Glomerular endothelial cell (primary cell): ENCODE results near the gene EDNRA. TPM values are rescaled to one million over a fixed set of nuclear protein-coding genes. Genes with fewer than 3 reads are reported as not detected.

Experiments
- DNase-seq: peaks from one replicate; pipeline ENCODE4 v3.0.0-alpha.2; 2011; ENCODE audit warnings: low read depth, low spot score; ENCODE audit errors: extremely low read depth
- total RNA-seq: library from RNA; depleted of rRNA; stranded (reverse); fragments of >200 nt; gene quantifications from 2 replicates; pipeline ENCODE4 v1.2.3, GENCODE V29; 2015

Gene EDNRA
- total RNA-seq, 1 donor from 2014 or later: 26.1 TPM

GRCh38 chr4:147583876-147584275 is 103.0 kb downstream of the EDNRA start:
- DNase-seq: no peak

GRCh38 chr4:147586032-147586431 is 105.1 kb downstream of the EDNRA start:
- DNase-seq: no peak

- DNase-seq: no peak
Measured at GRCh38 chr4:147586637-147587036, 105.7 kb downstream of the EDNRA start.

- no peak for DNase-seq
Measured at GRCh38 chr4:147587041-147587440, 106.1 kb downstream of the EDNRA start.

GRCh38 chr4:147589586-147589985 is 108.7 kb downstream of the EDNRA start:
- DNase-seq: no peak

GRCh38 chr4:147590249-147590920 is 109.5 kb downstream of the EDNRA start:
- DNase-seq: peak; percentile 61

- DNase-seq: no peak
Measured at GRCh38 chr4:147591106-147591505, 110.2 kb downstream of the EDNRA start.

GRCh38 chr4:147594107-147594506 is 113.2 kb downstream of the EDNRA start:
- DNase-seq: no peak

Other genes with a start within 250 kb of the EDNRA start
- gene TMEM184C, start 136.3 kb downstream of the EDNRA start, total RNA-seq: 20.0 and 25.2 TPM in 2 replicates
- 9.5 and 15.9 TPM in 2 replicates for gene PRMT9, start 203.1 kb downstream of the EDNRA start, total RNA-seq